Caco-2 (cell line): Measurements from ENCODE around the gene RAF1. TPM values are rescaled to one million over a fixed set of nuclear protein-coding genes. Genes with fewer than 3 reads are reported as not detected.

Experiments used
- BruUV-seq: library from RNA; stranded (reverse); fragments of 400-500 nt; replicated peaks from 2 replicates; lab custom pipeline; 2021; lab: Mats Ljungman, UMichigan
- CTCF ChIA-PET: fragments of 300-600 bp; sonication (Branson Sonifier 250); formaldehyde crosslinking; loops from one replicate; lab custom pipeline; 2022; ENCODE audit warnings: antibody characterized with exemption; lab: Charles Lee
- POLR2A ChIA-PET: fragments of 300-600 bp; sonication (Branson Sonifier 250); formaldehyde crosslinking; loops from one replicate; lab custom pipeline; 2022; ENCODE audit warnings: antibody characterized with exemption; lab: Charles Lee
- DNase-seq, 2 experiments: peaks; one replicate each; pipeline versions ENCODE4 v3.0.0 to v3.0.0-alpha.2; 2020 to 2022
- H3K27me3 ChIP-seq: replicated peaks from 2 replicates; pipeline ENCODE4 v1.6.0; 2011; ENCODE audit warnings: low read length; ENCODE audit not compliant: control insufficient read depth, insufficient read depth
- H3K36me3 ChIP-seq: 2 replicates; pipeline ENCODE4 v1.5.1; 2011; ENCODE audit warnings: low read length; ENCODE audit not compliant: control insufficient read depth, insufficient read depth
- H3K4me1 ChIP-seq: fragments of 250-450 bp; sonication (Bioruptor Pico); 2 replicates; pipeline ENCODE4 v1.5.1; 2020; ENCODE audit warnings: mild to moderate bottlenecking
- H3K4me3 ChIP-seq: 2 replicates; pipeline ENCODE4 v1.5.1; 2011; ENCODE audit warnings: low read depth, mild to moderate bottlenecking, control low read depth, low read length
- H3K9me3 ChIP-seq: fragments of 250-450 bp; sonication (Bioruptor Pico); 2 replicates; pipeline ENCODE4 v1.5.1; 2020; ENCODE audit warnings: mild to moderate bottlenecking, moderate library complexity
- H3K27ac Mint-ChIP-seq: one replicate; pipeline ENCODE4 v1.8.0; 2022; ENCODE audit warnings: mixed read lengths; ENCODE audit not compliant: unreplicated experiment
- H3K27me3 Mint-ChIP-seq: one replicate; pipeline ENCODE4 v1.8.0; 2022; ENCODE audit warnings: mixed read lengths; ENCODE audit not compliant: insufficient read depth, unreplicated experiment
- H3K36me3 Mint-ChIP-seq: one replicate; pipeline ENCODE4 v1.8.0; 2022; ENCODE audit warnings: mild to moderate bottlenecking, mixed read lengths; ENCODE audit not compliant: insufficient read depth, unreplicated experiment
- H3K4me1 Mint-ChIP-seq: one replicate; pipeline ENCODE4 v1.8.0; 2022; ENCODE audit warnings: low read depth, mixed read lengths; ENCODE audit not compliant: unreplicated experiment
- H3K4me3 Mint-ChIP-seq: one replicate; pipeline ENCODE4 v1.8.0; 2022; ENCODE audit warnings: mild to moderate bottlenecking, moderate library complexity, mixed read lengths; ENCODE audit not compliant: unreplicated experiment
- H3K9me3 Mint-ChIP-seq: one replicate; pipeline ENCODE4 v1.8.0; 2022; ENCODE audit warnings: mixed read lengths; ENCODE audit not compliant: unreplicated experiment
- CTCF ChIP-seq, 2 experiments: fragments of 200-600 bp in 1 of 2; IDR thresholded peaks; 1 replicate in 1 of 2; 2 replicates in 1 of 2; pipeline versions ENCODE4 v1.5.1 to v1.8.0; 2011 to 2022; ENCODE audit warnings: antibody characterized with exemption in 1 of 2, control low read depth in 1 of 2, inconsistent platforms in 1 of 2, low read depth in 1 of 2, low read length in 1 of 2, mild to moderate bottlenecking in 1 of 2, moderate library complexity in 1 of 2; ENCODE audit not compliant: insufficient read depth in 1 of 2, severe bottlenecking in 1 of 2, unreplicated experiment in 1 of 2
- intact Hi-C: fragments of 100-400 bp; cut with micrococcal nuclease; formaldehyde crosslinking; loops from one replicate; pipeline ENCODE4 v1.10.0; 2022; ENCODE audit not compliant: unreplicated experiment
- total RNA-seq: library from RNA; stranded (reverse); gene quantifications from 2 replicates; pipeline ENCODE4 v1.2.3, GENCODE V29; 2022

Gene RAF1
- total RNA-seq, 1 experiment from 2014 or later = 93.6 TPM

GRCh38 chr3:12671120-12671450, 7.2 kb upstream of the RAF1 start:
- no peak for TF ChIP-seq CTCF (IDR thresholded peaks at IDR 0.05; ENCODE audit: insufficient read depth in 1 of 2, low read depth in 1 of 2, low read length in 1 of 2, severe bottlenecking in 1 of 2, unreplicated experiment in 1 of 2)
- Mint-ChIP-seq H3K27me3 (no peaks in the 10 kb centered on the region), H3K4me3 (no peak overlapping the region), H3K27ac (no peak overlapping the region), H3K9me3 (no peaks in the 10 kb centered on the region), H3K4me1 (peaks cover 22% of the 10 kb centered on the region), H3K36me3 (no peaks in the 10 kb centered on the region)
- Histone ChIP-seq H3K36me3 (no peaks in the 10 kb centered on the region), H3K4me1 (peaks cover 15% of the 10 kb centered on the region), H3K9me3 (no peaks in the 10 kb centered on the region), H3K27me3 (no peaks in the 10 kb centered on the region), H3K4me3 (no peak overlapping the region)
- no TSS peak for BruUV-seq
- ChIA-PET POLR2A (no interaction called here), CTCF (no interaction called here)
- intact Hi-C loops = no loop called here
- no peak for DNase-seq

- ChIA-PET POLR2A (no interaction called here), CTCF (interaction anchor here (0.6 kb wide), 1 partner anchor 72 kb away, joined by 3 read pairs; no protein-coding TSS in a partner anchor)
Observed at GRCh38 chr3:12670365-12671119, 6.6 kb upstream of the RAF1 start.

More at GRCh38 chr3:12670365-12671119, 6.6 kb upstream of the RAF1 start:
- H3K27me3 Mint-ChIP-seq = no peaks in the 10 kb centered on the region
- Histone ChIP-seq H3K9me3 (no peaks in the 10 kb centered on the region), H3K27me3 (no peaks in the 10 kb centered on the region), H3K4me1 (peaks cover 15% of the 10 kb centered on the region), H3K36me3 (no peaks in the 10 kb centered on the region), H3K4me3 (no peak overlapping the region)
- intact Hi-C loops = no loop called here
- DNase-seq = no peak
- no peak for TF ChIP-seq CTCF (IDR thresholded peaks at IDR 0.05; ENCODE audit: insufficient read depth in 1 of 2, low read depth in 1 of 2, low read length in 1 of 2, severe bottlenecking in 1 of 2, unreplicated experiment in 1 of 2)
- peaks cover 19% of the 10 kb centered on the region for H3K4me1 Mint-ChIP-seq
- H3K4me3 Mint-ChIP-seq = no peak overlapping the region
- BruUV-seq = no TSS peak
- no peak overlapping the region for H3K27ac Mint-ChIP-seq
- H3K9me3 Mint-ChIP-seq = no peaks in the 10 kb centered on the region
- H3K36me3 Mint-ChIP-seq = no peaks in the 10 kb centered on the region
